ENCODE measurements around the gene TCP11L2.

DNA sequence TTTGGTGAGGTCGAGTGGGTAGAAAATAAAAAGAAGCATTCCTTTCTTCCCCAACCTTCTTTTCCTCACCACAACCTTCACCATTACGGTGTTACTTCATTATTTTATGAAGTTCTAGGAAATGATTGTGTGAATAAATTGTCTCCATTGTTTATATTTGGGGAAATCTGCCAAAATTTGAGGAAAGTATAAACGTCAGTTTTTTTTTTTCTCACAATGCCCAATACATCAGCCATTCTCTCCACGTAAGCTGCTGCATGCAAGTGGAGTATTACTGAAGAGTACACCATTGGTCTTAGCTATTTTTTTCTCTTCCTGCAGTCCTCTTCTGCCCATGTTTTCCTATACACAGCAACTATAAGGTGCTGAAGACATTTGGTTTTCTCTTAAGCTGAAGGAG is 45.9 kb downstream of the TCP11L2 start:
- TF ChIP-seq RAD21 (IDR thresholded peaks at IDR 0.05) (no peak), GABPA (IDR thresholded peaks at IDR 0.05 in 1 of 2, conservative IDR thresholded peaks at IDR 0.05 in 1 of 2) (no peak), EGR1 (IDR thresholded peaks at IDR 0.05; ENCODE audit: low read depth in 2 of 2) (no peak), SP1 (IDR thresholded peaks at IDR 0.05) (no peak)
- TF ChIP-seq, protein P1, sequence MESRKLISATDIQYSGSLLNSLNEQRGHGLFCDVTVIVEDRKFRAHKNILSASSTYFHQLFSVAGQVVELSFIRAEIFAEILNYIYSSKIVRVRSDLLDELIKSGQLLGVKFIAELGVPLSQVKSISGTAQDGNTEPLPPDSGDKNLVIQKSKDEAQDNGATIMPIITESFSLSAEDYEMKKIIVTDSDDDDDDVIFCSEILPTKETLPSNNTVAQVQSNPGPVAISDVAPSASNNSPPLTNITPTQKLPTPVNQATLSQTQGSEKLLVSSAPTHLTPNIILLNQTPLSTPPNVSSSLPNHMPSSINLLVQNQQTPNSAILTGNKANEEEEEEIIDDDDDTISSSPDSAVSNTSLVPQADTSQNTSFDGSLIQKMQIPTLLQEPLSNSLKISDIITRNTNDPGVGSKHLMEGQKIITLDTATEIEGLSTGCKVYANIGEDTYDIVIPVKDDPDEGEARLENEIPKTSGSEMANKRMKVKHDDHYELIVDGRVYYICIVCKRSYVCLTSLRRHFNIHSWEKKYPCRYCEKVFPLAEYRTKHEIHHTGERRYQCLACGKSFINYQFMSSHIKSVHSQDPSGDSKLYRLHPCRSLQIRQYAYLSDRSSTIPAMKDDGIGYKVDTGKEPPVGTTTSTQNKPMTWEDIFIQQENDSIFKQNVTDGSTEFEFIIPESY (IDR thresholded peaks at IDR 0.05): no peak
- TF ChIP-seq, protein P2, sequence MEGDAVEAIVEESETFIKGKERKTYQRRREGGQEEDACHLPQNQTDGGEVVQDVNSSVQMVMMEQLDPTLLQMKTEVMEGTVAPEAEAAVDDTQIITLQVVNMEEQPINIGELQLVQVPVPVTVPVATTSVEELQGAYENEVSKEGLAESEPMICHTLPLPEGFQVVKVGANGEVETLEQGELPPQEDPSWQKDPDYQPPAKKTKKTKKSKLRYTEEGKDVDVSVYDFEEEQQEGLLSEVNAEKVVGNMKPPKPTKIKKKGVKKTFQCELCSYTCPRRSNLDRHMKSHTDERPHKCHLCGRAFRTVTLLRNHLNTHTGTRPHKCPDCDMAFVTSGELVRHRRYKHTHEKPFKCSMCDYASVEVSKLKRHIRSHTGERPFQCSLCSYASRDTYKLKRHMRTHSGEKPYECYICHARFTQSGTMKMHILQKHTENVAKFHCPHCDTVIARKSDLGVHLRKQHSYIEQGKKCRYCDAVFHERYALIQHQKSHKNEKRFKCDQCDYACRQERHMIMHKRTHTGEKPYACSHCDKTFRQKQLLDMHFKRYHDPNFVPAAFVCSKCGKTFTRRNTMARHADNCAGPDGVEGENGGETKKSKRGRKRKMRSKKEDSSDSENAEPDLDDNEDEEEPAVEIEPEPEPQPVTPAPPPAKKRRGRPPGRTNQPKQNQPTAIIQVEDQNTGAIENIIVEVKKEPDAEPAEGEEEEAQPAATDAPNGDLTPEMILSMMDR (IDR thresholded peaks at IDR 0.05; ENCODE audit: low read depth, low read length, missing input control): no peak

Measured in liver (tissue), 3 donors.